Measurements from ENCODE around the gene HSD17B13.

HSD17B13 gene

DNA sequence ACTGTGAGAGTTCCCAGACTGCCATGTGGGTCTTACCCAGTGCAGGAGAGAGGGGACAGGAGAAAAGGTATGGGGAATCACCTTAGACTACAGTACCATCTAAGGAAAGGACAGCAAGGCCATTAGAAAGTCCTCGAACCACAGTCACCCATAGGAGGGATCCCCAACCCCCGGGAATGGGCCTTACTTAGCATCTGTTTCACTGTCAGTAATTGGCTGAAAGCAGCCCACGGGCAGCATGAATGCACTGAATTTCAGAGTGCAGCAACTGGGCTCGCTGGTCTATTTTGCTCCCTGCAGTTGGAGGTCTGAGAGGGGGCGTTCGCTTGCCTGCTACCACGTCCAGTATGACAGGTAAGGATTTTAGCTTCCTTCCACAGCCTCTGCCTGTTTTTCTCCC, 51.9 kb downstream of the HSD17B13 start:
- Histone ChIP-seq H3K4me3 (ENCODE audit: low read depth, low read length) (no peak overlapping the region), H3K79me1 (ENCODE audit: low read length) (no peaks in the 10 kb centered on the region), H2AK5ac (ENCODE audit: low read length) (no peak overlapping the region), H3K79me2 (ENCODE audit: control insufficient read depth, insufficient read depth, low read length, poor library complexity) (no peaks in the 10 kb centered on the region), H3K4ac (ENCODE audit: low read depth, low read length) (no peak overlapping the region), H3K18ac (ENCODE audit: low read length) (no peak overlapping the region), H3K4me2 (ENCODE audit: low read length) (no peak overlapping the region), H2AFZ (ENCODE audit: insufficient read depth, low read length, poor library complexity) (peak overlapping the region; percentile 41), H3K9ac (ENCODE audit: low read length) (no peak overlapping the region), H4K91ac (ENCODE audit: low read depth, low read length) (no peak overlapping the region), H3K23ac (ENCODE audit: low read length) (peak overlapping the region; percentile 27), H3K14ac (ENCODE audit: low read length) (no peak overlapping the region), H2BK120ac (ENCODE audit: insufficient read depth, low read length, poor library complexity) (no peak overlapping the region), H3K27me3 (ENCODE audit: insufficient read depth, low read length) (no peaks in the 10 kb centered on the region), H3K4me1 (ENCODE audit: control insufficient read depth in 1 of 2, insufficient read depth in 2 of 2, low read length in 2 of 2) (no peaks in the 10 kb centered on the region), H3K9me3 (ENCODE audit: insufficient read depth, low read depth, low read length) (no peaks in the 10 kb centered on the region), H4K12ac (ENCODE audit: low read depth, low read length) (no peak overlapping the region), H3K27ac (ENCODE audit: low read depth, low read length) (no peak overlapping the region), H2BK5ac (ENCODE audit: low read depth, low read length, poor library complexity) (no peak overlapping the region), H4K8ac (ENCODE audit: low read depth, low read length) (peak overlapping the region; percentile 54), H3K36me3 (ENCODE audit: control insufficient read depth in 1 of 2, insufficient read depth in 2 of 2, low read length in 2 of 2) (no peaks in the 10 kb centered on the region), H2BK12ac (ENCODE audit: low read length) (no peak overlapping the region)
- DNase-seq = no peak
- WGBS (ENCODE audit: extremely low coverage, insufficient coverage, insufficient read length) = no CpG with 5 or more reads among the region's 7 CpGs

DNA sequence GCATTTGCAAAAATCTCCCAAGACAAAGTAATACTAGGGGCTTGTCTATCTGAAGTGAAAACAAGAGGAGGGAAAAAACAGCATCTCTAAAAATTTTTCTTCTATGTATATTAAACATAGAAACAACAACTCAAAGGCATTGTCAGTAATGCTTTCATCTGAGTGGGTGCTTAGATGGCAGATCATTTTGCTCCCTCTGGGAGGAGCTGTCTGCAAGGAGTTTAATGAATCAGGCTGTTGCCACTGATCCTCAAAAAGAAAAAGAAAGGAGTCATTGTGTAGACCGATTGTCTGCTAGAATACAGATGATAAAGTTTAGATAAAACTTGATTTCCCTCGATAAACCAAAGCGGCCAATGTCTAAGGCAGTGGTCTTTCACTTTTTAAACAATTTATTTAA, 52.5 kb downstream of the HSD17B13 start:
- Histone ChIP-seq H3K4me1 (ENCODE audit: control insufficient read depth in 1 of 2, insufficient read depth in 2 of 2, low read length in 2 of 2) (no peaks in the 10 kb centered on the region), H2BK12ac (ENCODE audit: low read length) (no peak overlapping the region), H3K79me1 (ENCODE audit: low read length) (no peaks in the 10 kb centered on the region), H3K9me3 (ENCODE audit: insufficient read depth, low read depth, low read length) (no peaks in the 10 kb centered on the region), H3K79me2 (ENCODE audit: control insufficient read depth, insufficient read depth, low read length, poor library complexity) (no peaks in the 10 kb centered on the region), H3K27me3 (ENCODE audit: insufficient read depth, low read length) (no peaks in the 10 kb centered on the region), H3K27ac (ENCODE audit: low read depth, low read length) (no peak overlapping the region), H3K23ac (ENCODE audit: low read length) (no peak overlapping the region), H3K14ac (ENCODE audit: low read length) (no peak overlapping the region), H3K4me2 (ENCODE audit: low read length) (no peak overlapping the region), H4K12ac (ENCODE audit: low read depth, low read length) (no peak overlapping the region), H4K8ac (ENCODE audit: low read depth, low read length) (no peak overlapping the region), H2BK120ac (ENCODE audit: insufficient read depth, low read length, poor library complexity) (no peak overlapping the region), H3K36me3 (ENCODE audit: control insufficient read depth in 1 of 2, insufficient read depth in 2 of 2, low read length in 2 of 2) (no peaks in the 10 kb centered on the region), H2AK5ac (ENCODE audit: low read length) (no peak overlapping the region), H2BK5ac (ENCODE audit: low read depth, low read length, poor library complexity) (no peak overlapping the region), H3K4ac (ENCODE audit: low read depth, low read length) (no peak overlapping the region), H2AFZ (ENCODE audit: insufficient read depth, low read length, poor library complexity) (no peak overlapping the region), H3K18ac (ENCODE audit: low read length) (no peak overlapping the region), H3K9ac (ENCODE audit: low read length) (no peak overlapping the region), H3K4me3 (ENCODE audit: low read depth, low read length) (no peak overlapping the region), H4K91ac (ENCODE audit: low read depth, low read length) (no peak overlapping the region)
- DNase-seq = peak in 1 of 2 donors; percentile 3
- no CpG with 5 or more reads among the region's 3 CpGs for WGBS (ENCODE audit: extremely low coverage, insufficient coverage, insufficient read length)

DNA sequence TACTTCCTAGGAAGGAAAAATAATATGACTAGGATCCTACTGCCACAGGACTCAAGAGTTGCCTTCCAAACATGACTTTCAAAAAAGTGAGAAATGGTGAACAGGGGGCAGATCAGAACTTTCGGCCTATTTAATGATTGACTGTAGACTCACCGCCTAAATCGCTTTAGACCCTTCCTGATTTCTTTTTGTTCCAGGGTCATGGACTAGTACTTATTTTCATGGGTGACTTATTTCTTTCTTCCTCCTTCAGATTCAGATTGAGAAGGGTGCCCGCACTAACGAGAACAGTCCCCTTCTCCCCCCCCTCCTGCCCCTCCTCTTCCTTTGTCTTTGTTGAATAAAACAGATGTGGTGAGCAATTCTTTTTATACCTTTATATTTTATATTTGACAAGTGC, 54.3 kb downstream of the HSD17B13 start:
- Histone ChIP-seq H2BK12ac (ENCODE audit: low read length) (no peak overlapping the region), H3K79me2 (ENCODE audit: control insufficient read depth, insufficient read depth, low read length, poor library complexity) (no peaks in the 10 kb centered on the region), H2BK5ac (ENCODE audit: low read depth, low read length, poor library complexity) (no peak overlapping the region), H4K12ac (ENCODE audit: low read depth, low read length) (no peak overlapping the region), H4K91ac (ENCODE audit: low read depth, low read length) (no peak overlapping the region), H3K4me1 (ENCODE audit: control insufficient read depth in 1 of 2, insufficient read depth in 2 of 2, low read length in 2 of 2) (no peaks in the 10 kb centered on the region), H3K4me2 (ENCODE audit: low read length) (no peak overlapping the region), H3K14ac (ENCODE audit: low read length) (no peak overlapping the region), H3K23ac (ENCODE audit: low read length) (no peak overlapping the region), H3K4ac (ENCODE audit: low read depth, low read length) (no peak overlapping the region), H3K27ac (ENCODE audit: low read depth, low read length) (no peak overlapping the region), H3K9ac (ENCODE audit: low read length) (no peak overlapping the region), H3K18ac (ENCODE audit: low read length) (no peak overlapping the region), H3K79me1 (ENCODE audit: low read length) (no peaks in the 10 kb centered on the region), H3K9me3 (ENCODE audit: insufficient read depth, low read depth, low read length) (no peaks in the 10 kb centered on the region), H4K8ac (ENCODE audit: low read depth, low read length) (no peak overlapping the region), H3K4me3 (ENCODE audit: low read depth, low read length) (no peak overlapping the region), H3K27me3 (ENCODE audit: insufficient read depth, low read length) (no peaks in the 10 kb centered on the region), H2AFZ (ENCODE audit: insufficient read depth, low read length, poor library complexity) (no peak overlapping the region), H2BK120ac (ENCODE audit: insufficient read depth, low read length, poor library complexity) (no peak overlapping the region), H3K36me3 (ENCODE audit: control insufficient read depth in 1 of 2, insufficient read depth in 2 of 2, low read length in 2 of 2) (no peaks in the 10 kb centered on the region), H2AK5ac (ENCODE audit: low read length) (no peak overlapping the region)
- no CpG with 5 or more reads among the region's 5 CpGs for WGBS (ENCODE audit: extremely low coverage, insufficient coverage, insufficient read length)
- DNase-seq = no peak

DNA sequence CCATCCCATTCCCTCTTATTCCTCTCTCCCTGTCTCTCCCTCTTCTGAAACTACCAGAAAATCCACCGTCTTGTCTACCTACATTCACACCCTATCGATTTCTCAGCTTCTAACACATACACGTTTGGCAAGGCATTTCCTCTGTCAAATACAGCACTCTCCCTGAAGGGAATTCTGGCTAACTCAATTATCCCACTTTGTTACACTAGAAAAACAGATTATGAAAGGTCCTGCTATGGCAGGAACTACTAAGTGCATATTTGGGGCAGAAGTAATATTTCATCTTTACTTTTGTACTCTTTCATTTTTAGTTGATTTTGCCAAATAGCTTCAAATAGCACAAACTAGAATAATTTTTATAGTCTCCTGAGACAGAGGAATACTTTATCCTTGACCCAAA, 55.7 kb downstream of the HSD17B13 start:
- Histone ChIP-seq H4K91ac (ENCODE audit: low read depth, low read length) (no peak overlapping the region), H4K8ac (ENCODE audit: low read depth, low read length) (no peak overlapping the region), H3K4ac (ENCODE audit: low read depth, low read length) (no peak overlapping the region), H2AK5ac (ENCODE audit: low read length) (no peak overlapping the region), H3K14ac (ENCODE audit: low read length) (no peak overlapping the region), H3K36me3 (ENCODE audit: control insufficient read depth in 1 of 2, insufficient read depth in 2 of 2, low read length in 2 of 2) (no peaks in the 10 kb centered on the region), H2BK120ac (ENCODE audit: insufficient read depth, low read length, poor library complexity) (no peak overlapping the region), H4K12ac (ENCODE audit: low read depth, low read length) (no peak overlapping the region), H3K9me3 (ENCODE audit: insufficient read depth, low read depth, low read length) (peaks cover 4% of the 10 kb centered on the region), H3K4me2 (ENCODE audit: low read length) (no peak overlapping the region), H3K27ac (ENCODE audit: low read depth, low read length) (no peak overlapping the region), H3K4me1 (ENCODE audit: control insufficient read depth in 1 of 2, insufficient read depth in 2 of 2, low read length in 2 of 2) (no peaks in the 10 kb centered on the region), H3K18ac (ENCODE audit: low read length) (no peak overlapping the region), H2BK12ac (ENCODE audit: low read length) (no peak overlapping the region), H3K27me3 (ENCODE audit: insufficient read depth, low read length) (no peaks in the 10 kb centered on the region), H2AFZ (ENCODE audit: insufficient read depth, low read length, poor library complexity) (no peak overlapping the region), H3K4me3 (ENCODE audit: low read depth, low read length) (no peak overlapping the region), H3K9ac (ENCODE audit: low read length) (no peak overlapping the region), H2BK5ac (ENCODE audit: low read depth, low read length, poor library complexity) (no peak overlapping the region), H3K79me1 (ENCODE audit: low read length) (no peaks in the 10 kb centered on the region), H3K23ac (ENCODE audit: low read length) (no peak overlapping the region), H3K79me2 (ENCODE audit: control insufficient read depth, insufficient read depth, low read length, poor library complexity) (no peaks in the 10 kb centered on the region)
- WGBS (ENCODE audit: extremely low coverage, insufficient coverage, insufficient read length) = no CpG with 5 or more reads among the region's 3 CpGs
- DNase-seq = no peak

All from trophoblast cell (in vitro differentiated cells and primary cell).